ENCODE data around the gene NTN1. TPM values are rescaled to one million over a fixed set of nuclear protein-coding genes. Genes with fewer than 3 reads are reported as not detected.
A peak's percentile ranks its signal among the peaks of the same experiment; 100 is the strongest.

Gene NTN1
- total RNA-seq, 4 donors from 2014 or later, result 3.6 to 20.6 (median 7.2) TPM

DNA sequence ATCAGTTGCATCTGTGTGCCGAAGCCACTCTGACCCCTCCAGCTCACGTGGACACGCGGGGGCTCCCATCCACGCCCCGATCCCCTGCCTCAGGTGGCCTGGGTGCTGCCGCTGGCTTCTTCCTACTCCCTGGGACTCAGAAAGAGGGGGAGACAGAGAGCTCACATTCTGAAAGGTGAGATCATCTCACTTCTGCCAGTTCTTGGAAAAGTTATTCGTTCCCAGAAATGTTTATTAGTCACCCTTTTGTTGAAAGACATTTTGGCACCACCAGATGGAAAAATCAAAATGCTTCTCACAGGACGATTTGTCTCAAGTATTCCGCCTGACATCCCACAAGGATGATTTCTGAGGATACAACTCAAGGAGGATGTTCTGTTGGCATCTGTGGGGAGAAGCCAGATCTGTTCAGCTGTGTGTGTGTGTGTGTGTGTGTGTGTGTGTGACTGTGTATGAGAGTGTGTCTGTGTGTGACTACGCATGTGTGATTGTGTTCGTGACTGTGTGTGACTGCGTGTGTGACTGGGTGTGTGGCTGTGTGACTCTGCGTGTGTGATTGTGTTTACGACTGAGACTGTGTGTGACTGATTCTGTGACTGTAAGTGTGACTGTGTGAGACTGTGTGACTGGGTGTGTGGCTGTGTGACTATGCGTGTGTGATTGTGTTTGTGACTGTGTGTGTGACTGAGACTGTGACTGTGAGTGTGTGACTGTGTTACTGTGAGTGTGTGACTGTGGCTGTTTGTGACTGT is 207.3 kb downstream of the NTN1 start:
- H3K27ac ChIP-seq, result peak overlapping the region; percentile 7 to 58 (median 45)
- 74% methylated on average over 16 of the region's 16 CpGs; no CpG with 5 or more reads in 1 of the 2 donors for WGBS, 2 donors (ENCODE audit: low coverage in 1 of 2)
- in situ Hi-C loops (cut with MboI; ENCODE audit: low pct_ligation_motif_present in 1 of 4, low pct_unique_long_range_greater_than_20kb in 1 of 4, low sequenced_read_pairs in 3 of 4), result no loop called here
- intact Hi-C loops (cut with DNase I; ENCODE audit: low total_unique reads), result no loop called here
- no peaks in the 10 kb centered on the region for H3K9me3 ChIP-seq
- DNase-seq, result no peak
- H3K4me3 ChIP-seq, result no peak overlapping the region
- TF ChIP-seq POLR2A (IDR thresholded peaks at IDR 0.05) (no peak), EP300 (IDR thresholded peaks at IDR 0.05; ENCODE audit: low read depth) (peak; percentile 75), POLR2AphosphoS5 (IDR thresholded peaks at IDR 0.05) (peak; percentile 67 to 85 (median 77))
- TF ChIP-seq, protein P1, sequence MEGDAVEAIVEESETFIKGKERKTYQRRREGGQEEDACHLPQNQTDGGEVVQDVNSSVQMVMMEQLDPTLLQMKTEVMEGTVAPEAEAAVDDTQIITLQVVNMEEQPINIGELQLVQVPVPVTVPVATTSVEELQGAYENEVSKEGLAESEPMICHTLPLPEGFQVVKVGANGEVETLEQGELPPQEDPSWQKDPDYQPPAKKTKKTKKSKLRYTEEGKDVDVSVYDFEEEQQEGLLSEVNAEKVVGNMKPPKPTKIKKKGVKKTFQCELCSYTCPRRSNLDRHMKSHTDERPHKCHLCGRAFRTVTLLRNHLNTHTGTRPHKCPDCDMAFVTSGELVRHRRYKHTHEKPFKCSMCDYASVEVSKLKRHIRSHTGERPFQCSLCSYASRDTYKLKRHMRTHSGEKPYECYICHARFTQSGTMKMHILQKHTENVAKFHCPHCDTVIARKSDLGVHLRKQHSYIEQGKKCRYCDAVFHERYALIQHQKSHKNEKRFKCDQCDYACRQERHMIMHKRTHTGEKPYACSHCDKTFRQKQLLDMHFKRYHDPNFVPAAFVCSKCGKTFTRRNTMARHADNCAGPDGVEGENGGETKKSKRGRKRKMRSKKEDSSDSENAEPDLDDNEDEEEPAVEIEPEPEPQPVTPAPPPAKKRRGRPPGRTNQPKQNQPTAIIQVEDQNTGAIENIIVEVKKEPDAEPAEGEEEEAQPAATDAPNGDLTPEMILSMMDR (IDR thresholded peaks at IDR 0.05), result no peak
- H3K36me3 ChIP-seq, result no peaks in the 10 kb centered on the region
- no peaks in the 10 kb centered on the region for H3K27me3 ChIP-seq
- H3K4me1 ChIP-seq, result peaks cover 0 to 6% (median 2%) of the 10 kb centered on the region in 4 donors

DNA sequence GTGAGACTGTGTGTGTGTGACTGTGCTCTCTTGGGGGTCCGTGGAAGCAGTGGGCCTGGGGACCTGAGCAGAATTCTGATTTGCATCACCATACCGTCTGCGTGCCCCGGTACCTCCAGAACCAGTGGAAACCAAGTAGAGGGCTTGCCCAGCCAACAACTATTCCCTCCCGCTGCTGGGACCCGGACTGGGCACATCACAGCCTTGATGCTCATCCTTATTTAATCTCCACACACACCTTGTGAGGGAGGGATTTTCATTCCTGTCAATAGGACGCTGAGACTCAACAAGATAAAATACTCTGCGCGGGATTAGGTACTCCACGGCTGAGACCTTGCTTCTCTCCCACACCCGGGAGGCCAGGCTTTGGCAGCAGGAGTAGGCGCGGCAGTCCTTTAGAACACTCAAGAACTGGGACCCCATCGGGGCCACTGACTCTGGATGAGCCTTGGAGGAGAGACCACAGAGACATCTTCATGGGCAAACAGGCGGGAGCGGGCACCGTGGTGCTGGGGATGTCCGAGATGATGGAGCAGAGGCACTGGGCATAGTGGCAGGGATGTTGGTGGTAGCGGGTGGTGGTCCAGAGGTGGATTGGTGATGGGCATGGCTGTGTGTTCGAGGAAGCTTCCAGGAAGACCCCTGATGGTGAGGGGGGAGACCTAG is 208.0 kb downstream of the NTN1 start:
- Histone ChIP-seq H3K4me3 (no peak overlapping the region), H3K4me1 (peaks cover 0 to 6% (median 2%) of the 10 kb centered on the region in 4 donors), H3K9me3 (no peaks in the 10 kb centered on the region), H3K27me3 (no peaks in the 10 kb centered on the region), H3K36me3 (no peaks in the 10 kb centered on the region), H3K27ac (no peak overlapping the region)
- DNase-seq, result no peak
- 84 to 87% methylated on average over 6 to 20 of the region's 20 CpGs for WGBS, 2 donors (ENCODE audit: low coverage in 1 of 2)
- no peak for TF ChIP-seq POLR2A (IDR thresholded peaks at IDR 0.05)
- no peak for TF ChIP-seq POLR2AphosphoS5 (IDR thresholded peaks at IDR 0.05)
- TF ChIP-seq EP300 (IDR thresholded peaks at IDR 0.05; ENCODE audit: low read depth), result no peak
- TF ChIP-seq, protein P1 (IDR thresholded peaks at IDR 0.05), result no peak
- intact Hi-C loops (cut with DNase I; ENCODE audit: low total_unique reads), result no loop called here
- in situ Hi-C loops (cut with MboI; ENCODE audit: low pct_ligation_motif_present in 1 of 4, low pct_unique_long_range_greater_than_20kb in 1 of 4, low sequenced_read_pairs in 3 of 4), result no loop called here

DNA sequence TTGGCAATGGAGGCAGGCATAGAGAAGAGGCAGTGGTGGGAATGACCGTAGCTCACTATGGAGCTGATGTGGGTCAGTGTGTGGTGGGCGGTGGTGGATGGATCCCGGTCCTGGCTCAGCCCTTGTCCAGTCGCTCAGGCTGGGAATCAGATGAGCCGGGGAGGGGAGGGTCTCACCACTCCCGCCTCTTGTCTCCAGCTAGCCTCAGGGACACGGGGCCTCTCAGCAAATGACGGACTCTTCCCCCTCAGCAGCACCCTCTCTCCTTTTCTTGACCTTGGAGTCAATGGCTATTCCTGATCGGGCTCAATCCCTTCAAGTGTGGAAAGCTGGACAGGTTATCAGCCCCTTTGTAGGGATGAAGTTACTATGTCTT is 208.5 kb downstream of the NTN1 start:
- no peaks in the 10 kb centered on the region for H3K27me3 ChIP-seq
- H3K9me3 ChIP-seq, result no peaks in the 10 kb centered on the region
- H3K36me3 ChIP-seq, result no peaks in the 10 kb centered on the region
- H3K4me1 ChIP-seq, result peaks cover 0 to 6% (median 2%) of the 10 kb centered on the region in 4 donors
- intact Hi-C loops (cut with DNase I; ENCODE audit: low total_unique reads) (no loop called here), in situ Hi-C loops (cut with MboI; ENCODE audit: low pct_ligation_motif_present in 1 of 4, low pct_unique_long_range_greater_than_20kb in 1 of 4, low sequenced_read_pairs in 3 of 4) (no loop called here)
- no peak overlapping the region for H3K4me3 ChIP-seq
- TF ChIP-seq, protein P1 (IDR thresholded peaks at IDR 0.05), result no peak
- no peak for TF ChIP-seq POLR2A (IDR thresholded peaks at IDR 0.05)
- no peak for DNase-seq
- WGBS, 2 donors (ENCODE audit: low coverage in 1 of 2), result 27 to 73% methylated on average over 3 to 9 of the region's 9 CpGs
- no peak overlapping the region for H3K27ac ChIP-seq

DNA sequence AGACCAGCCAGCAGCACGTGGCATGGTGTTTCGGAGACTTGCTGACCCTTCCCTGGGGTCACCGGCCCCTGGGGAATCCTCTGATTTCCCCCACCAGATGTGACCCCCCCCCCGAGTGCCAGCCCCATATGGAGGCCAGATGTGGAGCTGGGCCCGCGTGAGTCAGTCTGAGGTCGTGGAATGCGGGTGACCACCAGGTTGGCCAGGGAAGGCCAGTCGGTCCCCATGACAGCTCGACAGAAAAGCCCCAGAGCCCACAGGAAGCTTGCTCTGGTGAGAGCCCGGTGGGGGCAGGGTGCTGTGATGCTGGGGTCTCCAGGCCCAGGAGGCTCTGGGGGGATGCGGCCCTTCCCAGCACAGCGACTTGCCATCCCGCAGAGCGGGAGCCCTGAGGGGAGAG is 209.0 kb downstream of the NTN1 start:
- H3K27ac ChIP-seq, result no peak overlapping the region
- H3K9me3 ChIP-seq, result no peaks in the 10 kb centered on the region
- DNase-seq, result no peak
- 78% methylated on average over 15 of the region's 15 CpGs; no CpG with 5 or more reads in 1 of the 2 donors for WGBS, 2 donors (ENCODE audit: low coverage in 1 of 2)
- peaks cover 0 to 6% (median 2%) of the 10 kb centered on the region in 4 donors for H3K4me1 ChIP-seq
- in situ Hi-C loops (cut with MboI; ENCODE audit: low pct_ligation_motif_present in 1 of 4, low pct_unique_long_range_greater_than_20kb in 1 of 4, low sequenced_read_pairs in 3 of 4), result no loop called here
- intact Hi-C loops (cut with DNase I; ENCODE audit: low total_unique reads), result no loop called here
- H3K27me3 ChIP-seq, result no peaks in the 10 kb centered on the region
- TF ChIP-seq, protein P1 (IDR thresholded peaks at IDR 0.05), result no peak
- no peak for TF ChIP-seq POLR2A (IDR thresholded peaks at IDR 0.05)
- no peak for TF ChIP-seq POLR2AphosphoS5 (IDR thresholded peaks at IDR 0.05)
- TF ChIP-seq EP300 (IDR thresholded peaks at IDR 0.05; ENCODE audit: low read depth), result no peak
- H3K4me3 ChIP-seq, result no peak overlapping the region
- H3K36me3 ChIP-seq, result no peaks in the 10 kb centered on the region
